HG03060 (cell line): ENCODE measurements around the gene LRP1B.

Experiments
- ATAC-seq: cut with Tn5 transposase; IDR thresholded peaks from one replicate; pipeline ENCODE4 v1.9.1; 2021; ENCODE audit warnings: low read depth, moderate number of reproducible peaks; ENCODE audit not compliant: unreplicated experiment

LRP1B gene

DNA sequence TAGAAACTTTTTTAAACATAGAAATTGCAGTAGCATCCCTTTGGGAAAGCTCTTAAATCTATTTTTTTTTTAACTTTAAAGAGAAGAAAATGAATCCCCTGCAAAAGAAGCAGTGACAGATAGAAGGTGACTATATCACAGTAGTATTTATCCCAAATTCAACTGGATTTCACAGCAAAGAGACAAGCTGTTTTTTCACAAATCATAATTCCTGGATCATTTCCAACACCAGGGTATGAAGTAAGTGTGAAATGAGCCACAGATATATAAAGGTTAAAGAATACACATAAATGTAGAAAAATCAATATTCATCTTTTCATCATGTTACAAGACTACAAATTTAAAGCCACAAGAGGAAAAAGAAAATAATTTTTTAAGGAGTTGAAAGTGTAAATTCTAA is 1945.7 kb downstream of the LRP1B start:
- ATAC-seq = no peak

DNA sequence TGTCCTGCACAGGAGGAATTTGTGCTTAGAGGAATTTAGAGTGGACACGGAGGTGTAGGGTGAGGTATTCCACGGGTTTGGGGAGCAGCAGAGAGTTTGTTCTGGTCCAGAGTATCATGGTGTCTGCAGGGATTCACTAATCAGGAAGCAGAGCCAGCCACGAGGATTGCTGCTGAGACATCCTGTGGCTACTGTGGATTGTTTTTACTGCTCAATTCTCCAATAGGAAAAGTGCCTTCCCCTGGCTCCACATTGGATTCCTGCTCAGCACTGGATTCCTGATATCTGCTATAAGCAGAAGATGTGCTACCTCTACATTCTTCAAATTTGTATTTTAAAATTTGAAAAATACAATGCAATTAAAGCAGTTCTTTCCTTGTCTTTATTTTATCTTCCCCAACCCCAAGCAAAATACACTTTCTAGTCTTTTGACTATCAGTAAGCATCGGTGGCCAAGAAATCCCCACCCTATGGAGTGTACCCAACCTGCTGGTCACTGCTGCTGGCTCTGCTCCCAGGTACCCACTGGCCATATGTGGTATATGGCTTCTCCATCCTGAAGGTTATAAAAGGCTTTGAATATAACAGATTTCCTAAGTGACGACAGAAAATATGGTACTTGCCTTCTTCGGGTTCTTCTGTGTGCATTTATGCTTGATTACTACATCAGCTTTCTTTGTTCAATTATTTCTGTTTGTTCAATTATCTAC is 1947.6 kb downstream of the LRP1B start:
- ATAC-seq = no peak
